Kidney epithelial cell (primary cell): Measurements from ENCODE around the gene ZNF512B. TPM values are rescaled to one million over a fixed set of nuclear protein-coding genes. Genes with fewer than 3 reads are reported as not detected.
"Not testable (repeated sequence)": the region's sequence is repeated elsewhere in the genome, so short reads cannot be mapped to it uniquely, and the experiment has no call there.

Experiments
- DNase-seq: peaks from one replicate; pipeline ENCODE4 v3.0.0-alpha.2; 2010; ENCODE audit warnings: low read depth
- H3K27me3 ChIP-seq: 2 replicates; pipeline ENCODE4 v1.6.0; 2011; ENCODE audit warnings: low read length; ENCODE audit not compliant: control insufficient read depth, insufficient read depth
- H3K36me3 ChIP-seq: 2 replicates; pipeline ENCODE4 v1.5.1; 2011; ENCODE audit warnings: low read length; ENCODE audit not compliant: control insufficient read depth, insufficient read depth
- H3K4me3 ChIP-seq: 2 replicates; pipeline ENCODE4 v1.5.1; 2011; ENCODE audit warnings: low read depth, mild to moderate bottlenecking, control low read depth, low read length
- total RNA-seq: library from RNA; depleted of rRNA; stranded (reverse); fragments of >200 nt; gene quantifications from 2 replicates; pipeline ENCODE4 v1.2.3, GENCODE V29; 2015
- TF ChIP-seq, protein P1 (sequence below): IDR thresholded peaks from 2 replicates; pipeline ENCODE4 v1.5.1; 2011; ENCODE audit warnings: mild to moderate bottlenecking, moderate library complexity, low read length, control low read depth, inconsistent platforms; ENCODE audit not compliant: insufficient read depth, poor library complexity, severe bottlenecking

ZNF512B gene
- total RNA-seq, 1 donor from 2014 or later, result 10.8 TPM

DNA sequence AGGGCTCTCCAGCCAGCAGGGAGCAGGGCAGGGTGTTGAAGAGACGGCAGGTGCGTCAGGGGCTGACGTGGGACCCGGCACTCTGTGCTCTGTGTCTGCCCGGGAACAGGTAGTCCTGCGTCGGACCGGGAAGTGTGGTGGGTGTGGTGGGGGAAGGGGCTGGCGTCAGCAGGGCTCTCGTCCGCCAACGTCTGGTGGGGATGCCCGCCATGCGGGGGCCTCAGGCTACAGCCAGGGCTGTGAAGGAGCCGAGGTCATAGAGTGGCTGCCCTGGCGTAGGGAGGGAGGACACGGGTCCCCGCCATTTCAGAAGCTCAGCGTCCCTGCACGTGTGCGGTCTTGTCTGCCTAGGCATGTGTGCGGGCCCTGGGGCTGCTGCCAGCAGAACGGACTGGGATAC lies 49.5 kb downstream of the ZNF512B start:
- no peak for DNase-seq
- H3K4me3 ChIP-seq, result no peak overlapping the region
- TF ChIP-seq, protein P1, sequence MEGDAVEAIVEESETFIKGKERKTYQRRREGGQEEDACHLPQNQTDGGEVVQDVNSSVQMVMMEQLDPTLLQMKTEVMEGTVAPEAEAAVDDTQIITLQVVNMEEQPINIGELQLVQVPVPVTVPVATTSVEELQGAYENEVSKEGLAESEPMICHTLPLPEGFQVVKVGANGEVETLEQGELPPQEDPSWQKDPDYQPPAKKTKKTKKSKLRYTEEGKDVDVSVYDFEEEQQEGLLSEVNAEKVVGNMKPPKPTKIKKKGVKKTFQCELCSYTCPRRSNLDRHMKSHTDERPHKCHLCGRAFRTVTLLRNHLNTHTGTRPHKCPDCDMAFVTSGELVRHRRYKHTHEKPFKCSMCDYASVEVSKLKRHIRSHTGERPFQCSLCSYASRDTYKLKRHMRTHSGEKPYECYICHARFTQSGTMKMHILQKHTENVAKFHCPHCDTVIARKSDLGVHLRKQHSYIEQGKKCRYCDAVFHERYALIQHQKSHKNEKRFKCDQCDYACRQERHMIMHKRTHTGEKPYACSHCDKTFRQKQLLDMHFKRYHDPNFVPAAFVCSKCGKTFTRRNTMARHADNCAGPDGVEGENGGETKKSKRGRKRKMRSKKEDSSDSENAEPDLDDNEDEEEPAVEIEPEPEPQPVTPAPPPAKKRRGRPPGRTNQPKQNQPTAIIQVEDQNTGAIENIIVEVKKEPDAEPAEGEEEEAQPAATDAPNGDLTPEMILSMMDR, result no peak
- no peaks in the 10 kb centered on the region for H3K27me3 ChIP-seq
- H3K36me3 ChIP-seq, result no peaks in the 10 kb centered on the region

DNA sequence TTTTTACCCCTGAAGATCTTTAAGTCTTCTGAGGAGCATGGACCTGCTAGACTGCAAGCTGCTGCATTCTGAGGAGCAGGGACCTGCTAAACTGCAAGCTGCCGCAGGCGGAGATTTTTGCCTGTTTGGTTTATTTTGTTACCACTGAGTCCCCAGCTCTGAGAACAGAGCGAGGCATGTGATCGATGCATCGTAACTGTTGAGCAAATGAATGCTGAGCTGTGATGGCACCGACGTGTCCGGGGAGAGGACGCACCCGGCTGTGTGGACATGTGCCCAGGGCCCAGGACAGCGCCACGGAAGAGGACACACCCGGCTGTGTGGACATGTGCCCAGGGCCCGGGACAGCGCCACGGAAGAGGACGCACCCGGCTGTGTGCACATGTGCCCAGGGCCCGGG lies 50.6 kb downstream of the ZNF512B start:
- TF ChIP-seq, protein P1, result no peak
- Histone ChIP-seq H3K4me3 (no peak overlapping the region), H3K36me3 (no peaks in the 10 kb centered on the region), H3K27me3 (no peaks in the 10 kb centered on the region)
- DNase-seq, result no peak

DNA sequence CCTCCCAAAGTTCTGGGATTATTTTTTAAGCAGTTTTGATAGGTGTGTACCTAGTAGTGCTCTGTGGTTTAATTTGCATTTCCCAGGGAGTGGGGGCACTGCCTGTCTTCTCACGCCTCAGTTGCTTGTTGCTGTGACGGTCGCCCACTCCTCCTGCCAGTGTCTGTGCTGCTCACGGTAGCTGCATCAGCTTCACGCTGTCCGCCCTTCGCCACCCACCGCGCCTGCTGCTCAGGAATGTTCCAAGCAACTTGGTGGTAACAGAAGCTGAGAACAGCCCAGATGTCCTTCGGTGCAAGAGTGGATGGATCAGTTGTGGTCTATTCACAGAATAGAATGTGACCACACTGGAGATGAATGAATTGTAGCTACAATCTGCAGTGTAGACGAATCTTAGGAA lies 51.9 kb downstream of the ZNF512B start:
- Histone ChIP-seq H3K27me3 (no peaks in the 10 kb centered on the region), H3K4me3 (no peak overlapping the region), H3K36me3 (no peaks in the 10 kb centered on the region)
- no peak for DNase-seq
- TF ChIP-seq, protein P1, result no peak

DNA sequence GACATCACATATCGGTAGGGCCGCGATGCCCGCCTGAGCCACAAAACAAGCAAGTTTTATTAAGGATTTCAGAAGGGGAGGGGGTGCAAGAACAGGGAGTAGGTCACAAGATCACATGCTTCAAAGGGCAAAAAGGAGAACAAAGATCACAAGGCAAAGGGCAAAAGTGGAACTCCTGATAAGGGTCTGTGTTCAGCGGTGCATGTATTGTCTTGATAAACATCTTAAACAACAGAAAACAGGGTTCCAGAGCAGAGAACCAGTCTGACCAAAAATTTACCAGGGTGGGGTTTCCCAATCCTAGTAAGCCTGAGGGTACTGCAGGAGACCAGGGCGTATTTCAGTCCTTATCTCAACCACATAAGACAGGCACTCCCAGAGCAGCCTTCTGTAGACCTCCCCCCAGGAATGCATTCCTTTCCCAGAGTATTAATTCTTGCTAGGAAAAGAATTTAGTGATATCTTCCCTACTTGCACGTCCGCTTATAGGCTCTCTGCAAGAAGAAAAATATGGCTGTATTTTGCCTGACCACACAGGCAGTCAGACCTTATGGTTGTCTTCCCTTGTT lies 53.3 kb downstream of the ZNF512B start:
- not testable (repeated sequence) for DNase-seq, H3K36me3 ChIP-seq, H3K4me3 ChIP-seq, H3K27me3 ChIP-seq

DNA sequence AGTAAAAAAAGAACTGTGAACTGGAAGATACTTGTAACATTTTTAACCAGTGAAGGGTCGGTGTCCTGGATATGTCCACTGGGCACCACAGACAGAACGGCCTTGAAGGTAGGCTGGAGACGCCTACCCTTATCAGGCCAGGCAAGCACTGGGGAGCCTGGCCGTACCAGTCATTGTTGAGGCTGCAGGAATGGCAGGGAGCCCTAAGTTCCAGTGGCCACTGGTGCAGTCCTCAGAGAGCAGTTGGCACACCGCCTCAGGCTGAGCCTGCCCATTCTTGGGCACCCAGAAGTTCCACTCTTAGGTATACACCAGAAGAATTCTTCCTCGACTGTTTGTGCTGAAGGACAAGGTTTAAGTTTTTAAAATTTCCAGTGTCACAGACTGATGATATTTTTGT lies 54.3 kb downstream of the ZNF512B start:
- no peaks in the 10 kb centered on the region for H3K27me3 ChIP-seq
- DNase-seq, result no peak
- TF ChIP-seq, protein P1, result no peak
- no peak overlapping the region for H3K4me3 ChIP-seq
- no peaks in the 10 kb centered on the region for H3K36me3 ChIP-seq

DNA sequence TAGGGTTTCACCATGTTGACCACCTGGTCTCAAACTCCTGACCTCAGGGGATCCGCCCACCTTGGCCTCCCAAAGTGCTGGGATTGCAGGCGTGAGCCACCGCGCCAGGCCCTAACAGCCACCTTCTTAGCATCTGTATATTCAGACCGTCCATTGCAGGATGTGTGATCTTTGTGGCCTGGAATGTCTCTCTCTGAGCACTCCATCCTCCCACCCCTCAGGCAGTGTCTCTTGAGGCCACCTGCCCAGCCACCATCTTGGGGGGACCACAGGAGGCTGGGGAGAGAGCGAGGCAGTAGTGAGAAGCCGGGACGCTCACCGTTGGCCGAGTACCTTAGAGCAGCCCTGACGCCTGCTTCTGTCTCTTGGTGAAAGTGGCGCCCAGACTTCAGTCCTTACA lies 56.0 kb downstream of the ZNF512B start:
- TF ChIP-seq, protein P1, result no peak
- H3K27me3 ChIP-seq, result no peaks in the 10 kb centered on the region
- H3K4me3 ChIP-seq, result no peak overlapping the region
- DNase-seq, result no peak
- no peaks in the 10 kb centered on the region for H3K36me3 ChIP-seq
